Measurements from ENCODE around the gene PLLP.

DNA sequence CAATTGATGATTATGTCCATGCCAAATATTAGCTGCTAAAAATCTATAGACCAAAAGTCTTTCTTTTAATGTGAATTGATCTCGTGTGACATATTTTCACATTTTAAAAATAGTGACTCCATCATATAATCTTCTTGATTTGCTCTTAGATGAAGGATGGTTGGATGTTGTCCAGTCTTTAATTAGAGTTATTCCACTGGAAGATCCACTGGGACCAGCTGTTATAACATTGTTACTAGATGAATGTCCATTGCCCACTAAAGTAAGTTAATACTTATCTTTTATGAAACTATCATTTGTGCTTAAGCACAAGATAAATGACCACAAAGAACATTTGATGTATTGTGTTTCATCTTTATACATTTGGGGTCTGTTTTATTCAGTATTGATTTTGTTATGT, 75.5 kb downstream of the PLLP start:
- TF ChIP-seq, protein P1, sequence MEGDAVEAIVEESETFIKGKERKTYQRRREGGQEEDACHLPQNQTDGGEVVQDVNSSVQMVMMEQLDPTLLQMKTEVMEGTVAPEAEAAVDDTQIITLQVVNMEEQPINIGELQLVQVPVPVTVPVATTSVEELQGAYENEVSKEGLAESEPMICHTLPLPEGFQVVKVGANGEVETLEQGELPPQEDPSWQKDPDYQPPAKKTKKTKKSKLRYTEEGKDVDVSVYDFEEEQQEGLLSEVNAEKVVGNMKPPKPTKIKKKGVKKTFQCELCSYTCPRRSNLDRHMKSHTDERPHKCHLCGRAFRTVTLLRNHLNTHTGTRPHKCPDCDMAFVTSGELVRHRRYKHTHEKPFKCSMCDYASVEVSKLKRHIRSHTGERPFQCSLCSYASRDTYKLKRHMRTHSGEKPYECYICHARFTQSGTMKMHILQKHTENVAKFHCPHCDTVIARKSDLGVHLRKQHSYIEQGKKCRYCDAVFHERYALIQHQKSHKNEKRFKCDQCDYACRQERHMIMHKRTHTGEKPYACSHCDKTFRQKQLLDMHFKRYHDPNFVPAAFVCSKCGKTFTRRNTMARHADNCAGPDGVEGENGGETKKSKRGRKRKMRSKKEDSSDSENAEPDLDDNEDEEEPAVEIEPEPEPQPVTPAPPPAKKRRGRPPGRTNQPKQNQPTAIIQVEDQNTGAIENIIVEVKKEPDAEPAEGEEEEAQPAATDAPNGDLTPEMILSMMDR (conservative IDR thresholded peaks at IDR 0.05; ENCODE audit: low read length): no peak
- TF ChIP-seq EZH2phosphoT487 (IDR thresholded peaks at IDR 0.05; ENCODE audit: borderline replicate concordance, low read depth, low read length): no peak

Measured in OCI-LY7 (cell line).